Omental fat pad (tissue), 4 donors: ENCODE data around the gene SPINT3. TPM values are rescaled to one million over a fixed set of nuclear protein-coding genes. Genes with fewer than 3 reads are reported as not detected.
A peak's percentile ranks its signal among the peaks of the same experiment; 100 is the strongest.

Source experiments
- ATAC-seq: fragments of 150-250 bp; one replicate; pipeline ENCODE4 v1.9.1; 2016; ENCODE audit warnings: mild to moderate bottlenecking, moderate library complexity; ENCODE audit not compliant: low FRiP score
- DNase-seq: peaks from one replicate; pipeline ENCODE4 v3.0.0-alpha.2; 2019; ENCODE audit warnings: low spot score
- total RNA-seq, 4 donors: library from RNA; depleted of rRNA; stranded (reverse); fragments of >200 nt; gene quantifications; one replicate each; pipeline ENCODE4 v1.1.0, GENCODE V29; 2016
- TF ChIP-seq, protein P1 (sequence below), 3 donors: fragments of 450-650 bp; IDR thresholded peaks; one replicate each; pipeline ENCODE4 v1.5.1; 2016 to 2017; ENCODE audit warnings: antibody characterized with exemption in 3 of 3, mild to moderate bottlenecking in 3 of 3, moderate library complexity in 2 of 3

Gene SPINT3
- total RNA-seq, 4 donors from 2014 or later = not detected

DNA sequence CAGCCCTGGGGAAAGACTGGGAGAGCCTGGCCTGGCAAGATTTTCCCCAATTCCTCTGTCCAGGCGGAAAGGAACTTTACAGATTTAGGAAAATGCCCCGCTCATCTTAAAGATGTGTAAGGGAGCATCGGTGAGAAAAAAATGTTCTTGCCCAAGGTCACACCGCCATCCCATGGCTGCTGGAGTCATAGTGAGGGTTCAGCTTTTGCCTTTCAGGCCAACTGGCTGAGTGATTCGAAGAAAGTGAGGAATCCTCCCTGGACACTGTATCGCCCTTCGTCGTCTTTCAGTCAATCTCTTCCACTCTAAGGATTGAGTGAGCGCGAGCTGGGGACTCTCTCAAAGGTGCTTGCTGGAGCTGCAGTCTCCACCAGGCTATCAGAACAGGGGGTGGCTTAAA is 44.5 kb downstream of the SPINT3 start:
- TF ChIP-seq, protein P1, sequence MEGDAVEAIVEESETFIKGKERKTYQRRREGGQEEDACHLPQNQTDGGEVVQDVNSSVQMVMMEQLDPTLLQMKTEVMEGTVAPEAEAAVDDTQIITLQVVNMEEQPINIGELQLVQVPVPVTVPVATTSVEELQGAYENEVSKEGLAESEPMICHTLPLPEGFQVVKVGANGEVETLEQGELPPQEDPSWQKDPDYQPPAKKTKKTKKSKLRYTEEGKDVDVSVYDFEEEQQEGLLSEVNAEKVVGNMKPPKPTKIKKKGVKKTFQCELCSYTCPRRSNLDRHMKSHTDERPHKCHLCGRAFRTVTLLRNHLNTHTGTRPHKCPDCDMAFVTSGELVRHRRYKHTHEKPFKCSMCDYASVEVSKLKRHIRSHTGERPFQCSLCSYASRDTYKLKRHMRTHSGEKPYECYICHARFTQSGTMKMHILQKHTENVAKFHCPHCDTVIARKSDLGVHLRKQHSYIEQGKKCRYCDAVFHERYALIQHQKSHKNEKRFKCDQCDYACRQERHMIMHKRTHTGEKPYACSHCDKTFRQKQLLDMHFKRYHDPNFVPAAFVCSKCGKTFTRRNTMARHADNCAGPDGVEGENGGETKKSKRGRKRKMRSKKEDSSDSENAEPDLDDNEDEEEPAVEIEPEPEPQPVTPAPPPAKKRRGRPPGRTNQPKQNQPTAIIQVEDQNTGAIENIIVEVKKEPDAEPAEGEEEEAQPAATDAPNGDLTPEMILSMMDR (IDR thresholded peaks at IDR 0.05) = no peak
- ATAC-seq = no peak

DNA sequence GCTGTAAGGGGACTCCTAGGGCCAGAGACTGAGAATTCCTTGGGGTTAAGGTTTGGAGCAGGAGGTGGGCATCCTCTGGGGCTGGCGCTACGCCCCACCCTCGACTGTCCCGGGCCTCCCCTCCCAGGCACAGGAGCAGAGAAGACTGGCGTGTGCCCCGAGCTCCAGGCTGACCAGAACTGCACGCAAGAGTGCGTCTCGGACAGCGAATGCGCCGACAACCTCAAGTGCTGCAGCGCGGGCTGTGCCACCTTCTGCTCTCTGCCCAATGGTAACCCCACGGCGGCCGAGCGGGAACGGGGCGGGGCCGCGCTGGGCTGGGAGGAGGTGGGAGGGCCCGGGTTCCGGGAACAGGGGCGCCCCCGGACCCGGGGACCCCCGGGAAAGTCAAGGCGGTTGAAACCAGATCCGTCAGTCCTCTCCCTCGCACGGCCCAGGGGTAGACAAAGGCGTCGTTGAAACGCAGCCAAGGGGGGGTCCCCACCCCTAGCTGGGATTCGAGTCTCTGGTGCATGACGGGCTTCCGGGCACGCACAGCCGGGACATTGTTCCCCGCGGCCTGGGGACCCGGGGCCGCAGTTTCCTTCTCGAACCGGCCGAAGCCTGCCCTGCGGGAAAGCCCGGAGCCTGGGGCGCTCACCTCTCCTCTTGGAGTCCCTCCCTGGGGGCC is 45.0 kb downstream of the SPINT3 start:
- ATAC-seq (peak; percentile 90), DNase-seq (no peak)
- TF ChIP-seq, protein P1 (IDR thresholded peaks at IDR 0.05) = no peak

More for the DNA sequence above, 44.5 kb downstream of the SPINT3 start:
- no peak for DNase-seq

DNA sequence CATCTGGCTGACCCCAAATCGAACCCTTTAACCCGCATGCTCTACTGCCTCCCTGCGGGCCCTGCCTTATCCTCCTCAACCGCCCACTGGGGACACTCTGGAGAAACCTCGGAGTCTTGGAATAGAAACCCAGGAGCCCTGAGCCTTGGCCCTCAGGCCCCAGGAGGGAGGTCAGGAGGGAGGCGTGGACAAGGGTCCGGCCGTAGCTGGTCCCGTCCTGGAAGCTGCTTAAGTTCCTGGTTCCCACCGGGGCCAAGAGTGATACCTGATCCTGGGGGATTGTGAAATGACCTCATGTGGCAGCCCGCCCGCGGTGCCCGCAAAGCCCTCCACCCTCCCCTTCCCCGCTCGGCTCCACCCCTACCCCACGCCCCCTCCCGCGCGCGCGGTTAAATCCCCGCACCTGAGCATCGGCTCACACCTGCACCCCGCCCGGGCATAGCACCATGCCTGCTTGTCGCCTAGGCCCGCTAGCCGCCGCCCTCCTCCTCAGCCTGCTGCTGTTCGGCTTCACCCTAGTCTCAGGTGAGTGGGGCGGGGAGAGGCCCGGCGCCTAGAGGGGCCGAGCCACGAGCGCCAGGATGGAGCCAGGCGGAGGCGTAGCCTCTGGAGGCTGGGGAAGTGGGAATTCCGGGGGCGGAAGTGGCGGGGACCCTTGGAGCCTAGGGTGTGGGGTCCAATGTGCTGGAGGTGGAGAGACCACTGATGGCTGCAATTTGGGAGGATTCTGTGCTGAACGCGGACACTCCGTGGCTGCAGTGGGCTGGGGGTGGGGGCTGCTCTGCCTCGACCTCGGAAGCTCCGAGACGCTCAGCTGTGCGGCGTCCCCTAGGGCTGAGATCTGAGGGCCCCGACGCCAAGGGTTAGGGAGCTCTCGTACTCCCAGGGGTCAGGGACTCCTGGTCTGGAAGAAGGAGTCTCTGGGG is 45.8 kb downstream of the SPINT3 start, which contains the start of gene WFDC2:
TSS of gene WFDC2 (plus strand) at position 418 of the 926 bp plus-strand sequence. CDS start at position 447, 29 bp downstream.
- TF ChIP-seq, protein P1 (IDR thresholded peaks at IDR 0.05) = no peak
- DNase-seq = no peak
- ATAC-seq = peak; percentile 50

DNA sequence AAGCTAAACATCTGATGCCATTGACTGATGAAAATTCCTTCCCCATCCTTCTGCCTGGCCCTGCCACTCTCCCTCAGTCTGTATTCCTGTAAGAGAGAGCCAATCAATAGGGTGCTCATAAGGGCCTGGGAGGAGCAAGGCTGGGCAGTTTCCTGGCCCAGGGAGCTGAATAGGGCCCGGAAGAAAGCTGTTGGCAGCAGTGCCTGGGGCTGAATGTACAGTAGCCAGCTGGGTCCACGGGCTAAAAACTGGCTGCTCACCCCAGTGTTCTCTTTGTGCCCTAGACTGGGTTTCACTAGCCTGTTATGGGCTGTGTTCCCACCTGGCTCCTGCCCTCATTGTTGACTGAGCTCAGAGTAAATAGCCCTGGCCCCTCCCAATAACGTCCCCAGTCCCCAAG is 47.6 kb downstream of the SPINT3 start:
- no peak for DNase-seq
- ATAC-seq = no peak
- TF ChIP-seq, protein P1 (IDR thresholded peaks at IDR 0.05) = no peak

DNA sequence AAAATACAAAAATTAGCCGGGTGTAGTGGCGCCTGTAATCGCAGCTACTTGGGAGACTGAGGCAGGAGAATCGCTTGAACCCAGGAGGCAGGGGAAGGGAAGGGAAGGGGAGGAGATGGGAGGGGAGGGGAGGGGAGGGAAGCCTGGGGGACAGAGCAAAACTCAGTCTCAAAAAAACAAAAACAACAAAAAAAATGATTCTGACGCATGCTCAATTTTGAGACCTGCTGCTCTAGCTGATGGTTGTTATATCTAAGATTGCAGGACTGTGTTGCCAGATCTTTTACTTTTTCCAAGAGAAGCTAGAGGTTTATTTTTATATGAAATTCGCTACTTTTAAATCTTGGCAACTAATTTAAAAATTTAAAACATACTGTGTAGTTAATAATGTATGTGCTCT is 48.2 kb downstream of the SPINT3 start:
- no peak for DNase-seq
- TF ChIP-seq, protein P1 (IDR thresholded peaks at IDR 0.05) = no peak
- no peak for ATAC-seq

DNA sequence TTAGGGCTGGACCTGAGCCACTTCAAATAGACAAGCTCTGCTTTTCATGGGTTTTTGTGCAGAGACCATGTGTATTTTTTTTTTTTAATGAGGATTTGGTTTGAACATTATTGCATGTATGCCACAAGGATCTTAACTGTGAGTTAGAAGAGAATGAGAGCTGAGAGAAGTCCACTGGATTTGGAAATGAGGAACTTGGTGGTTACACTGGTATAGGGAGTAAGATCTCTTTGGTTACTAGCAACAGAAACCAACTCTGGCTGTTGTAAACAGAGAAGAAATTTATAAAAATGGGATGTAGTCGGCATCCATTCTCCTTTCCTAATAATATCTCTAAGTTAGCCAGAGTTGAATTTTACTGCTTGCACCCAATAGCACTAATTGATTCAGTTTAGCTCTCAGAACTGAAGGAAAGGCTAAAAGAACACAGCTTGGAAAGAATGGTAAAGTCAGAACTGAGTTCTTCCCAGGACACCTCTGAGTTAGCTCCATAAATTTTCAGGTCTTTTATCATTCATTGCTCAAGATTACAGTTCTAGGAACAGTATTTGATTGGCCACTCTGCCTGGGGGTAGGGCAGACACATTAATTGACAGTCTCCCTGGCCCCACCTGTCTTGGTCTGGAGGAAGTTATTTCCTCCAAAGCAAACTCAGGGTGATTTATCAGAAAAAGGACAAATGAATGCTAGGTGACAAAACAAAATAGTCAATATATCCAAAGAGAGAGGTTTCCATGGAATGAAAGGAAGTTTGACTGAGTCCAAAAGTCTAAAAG is 49.7 kb downstream of the SPINT3 start:
- no peak for ATAC-seq
- TF ChIP-seq, protein P1 (IDR thresholded peaks at IDR 0.05) = no peak
- DNase-seq = no peak
